HPDE6-E6E7 (cell line): ENCODE data around the gene ELF1.

Source experiments
- DNase-seq: peaks from one replicate; pipeline ENCODE4 v3.0.0; 2011; ENCODE audit warnings: missing footprints; ENCODE audit errors: extremely low spot score

ELF1 gene

GRCh38 chr13:41006978-41007743 lies 12.0 kb downstream of the ELF1 start:
- no peak for DNase-seq

GRCh38 chr13:41006306-41006705 lies 12.8 kb downstream of the ELF1 start:
- no peak for DNase-seq

GRCh38 chr13:41005704-41006103 lies 13.4 kb downstream of the ELF1 start:
- no peak for DNase-seq

- no peak for DNase-seq
These were observed 14.0 kb downstream of the ELF1 start for GRCh38 chr13:41004875-41005693.

GRCh38 chr13:41002606-41003005 lies 16.5 kb downstream of the ELF1 start:
- no peak for DNase-seq

GRCh38 chr13:41001695-41002094 lies 17.4 kb downstream of the ELF1 start:
- no peak for DNase-seq

GRCh38 chr13:40999416-40999815 lies 19.7 kb downstream of the ELF1 start:
- DNase-seq = no peak

GRCh38 chr13:40996426-40997092 lies 22.6 kb downstream of the ELF1 start:
- DNase-seq = no peak

- DNase-seq = no peak
These were observed 23.1 kb downstream of the ELF1 start for GRCh38 chr13:40995997-40996396.

- no peak for DNase-seq
These were observed 24.4 kb downstream of the ELF1 start for GRCh38 chr13:40994581-40995230.

- DNase-seq = peak; percentile 51
These were observed 25.1 kb downstream of the ELF1 start for GRCh38 chr13:40993987-40994386.

- no peak for DNase-seq
These were observed 26.2 kb downstream of the ELF1 start for GRCh38 chr13:40992678-40993518.

- no peak for DNase-seq
These were observed 31.4 kb downstream of the ELF1 start for GRCh38 chr13:40987606-40988280.

GRCh38 chr13:40986101-40986856 lies 32.8 kb downstream of the ELF1 start:
- DNase-seq = no peak

GRCh38 chr13:40985381-40986100 lies 33.6 kb downstream of the ELF1 start:
- DNase-seq = no peak

- DNase-seq = no peak
These were observed 34.3 kb downstream of the ELF1 start for GRCh38 chr13:40984668-40985366.

- no peak for DNase-seq
These were observed 35.1 kb downstream of the ELF1 start for GRCh38 chr13:40983725-40984667.
